A673 (cell line): ENCODE measurements around the gene NCR1. TPM values are rescaled to one million over a fixed set of nuclear protein-coding genes. Genes with fewer than 3 reads are reported as not detected.

ENCODE experiments used
- BruUV-seq: library from RNA; stranded (reverse); fragments of 400-500 nt; replicated peaks from 2 replicates; lab custom pipeline; 2021; lab: Mats Ljungman, UMichigan
- CTCF ChIA-PET: fragments of 300-600 bp; sonication (Branson Sonifier 250); formaldehyde crosslinking; loops from one replicate; lab custom pipeline; 2022; ENCODE audit warnings: antibody characterized with exemption; lab: Charles Lee
- POLR2A ChIA-PET: fragments of 300-600 bp; sonication (Branson Sonifier 250); formaldehyde crosslinking; loops from one replicate; lab custom pipeline; 2022; ENCODE audit warnings: antibody characterized with exemption; ENCODE audit not compliant: low non-redundant PET; lab: Charles Lee
- DNase-seq: peaks from one replicate; pipeline ENCODE4 v3.0.0-alpha.2; 2015; ENCODE audit warnings: low spot score
- H3K27ac ChIP-seq: fragments of 200-600 bp; sonication (generic); 2 replicates; pipeline ENCODE4 v1.5.1; 2016; ENCODE audit warnings: mixed run types, low read depth, mild to moderate bottlenecking, mixed read lengths, antibody characterized with exemption, low read length; ENCODE audit not compliant: poor library complexity, severe bottlenecking
- H3K27me3 ChIP-seq: fragments of 200-600 bp; sonication (generic); replicated peaks from 2 replicates; pipeline ENCODE4 v1.6.1; 2017; ENCODE audit warnings: mixed run types, low read depth, mild to moderate bottlenecking, mixed read lengths, antibody characterized with exemption, low read length; ENCODE audit not compliant: insufficient read depth, poor library complexity
- H3K36me3 ChIP-seq: fragments of 200-600 bp; sonication (generic); 2 replicates; pipeline ENCODE4 v1.6.1; 2016; ENCODE audit warnings: mixed run types, mild to moderate bottlenecking, mixed read lengths, antibody characterized with exemption, low read length; ENCODE audit not compliant: insufficient read depth, poor library complexity, severe bottlenecking
- H3K4me1 ChIP-seq: fragments of 200-600 bp; sonication (generic); 2 replicates; pipeline ENCODE4 v1.6.1; 2017; ENCODE audit warnings: mixed run types, mild to moderate bottlenecking, mixed read lengths, antibody characterized with exemption, low read length; ENCODE audit not compliant: insufficient read depth, poor library complexity, severe bottlenecking
- H3K4me3 ChIP-seq: fragments of 200-600 bp; sonication (generic); 2 replicates; pipeline ENCODE4 v1.5.1; 2016; ENCODE audit warnings: low read depth, mixed run types, mild to moderate bottlenecking, mixed read lengths, low read length; ENCODE audit not compliant: poor library complexity, severe bottlenecking
- H3K9me3 ChIP-seq: fragments of 200-600 bp; sonication (generic); 2 replicates; pipeline ENCODE4 v1.6.1; 2016; ENCODE audit warnings: mixed run types, low read depth, mild to moderate bottlenecking, mixed read lengths, antibody characterized with exemption, low read length; ENCODE audit not compliant: poor library complexity, severe bottlenecking
- EZH2 ChIP-seq: fragments of 200-600 bp; sonication (generic); IDR thresholded peaks from 2 replicates; pipeline ENCODE4 v1.6.1; 2017; ENCODE audit warnings: borderline replicate concordance, low read depth, mild to moderate bottlenecking, mixed read lengths, antibody characterized with exemption, low read length; ENCODE audit not compliant: poor library complexity, severe bottlenecking
- intact Hi-C: fragments of 100-400 bp; cut with micrococcal nuclease; formaldehyde crosslinking; loops from one replicate; pipeline ENCODE4 v1.10.0; 2022; ENCODE audit not compliant: unreplicated experiment
- total RNA-seq: library from RNA; stranded (reverse); gene quantifications from 2 replicates; pipeline ENCODE4 v1.2.3, GENCODE V29; 2021
- TF ChIP-seq, protein P1 (sequence below): fragments of 300-800, 200-600 bp; sonication (generic); conservative IDR thresholded peaks from 2 replicates; pipeline ENCODE4 v1.5.1; 2017; ENCODE audit warnings: low read depth, mild to moderate bottlenecking, antibody characterized with exemption, low read length, moderate library complexity, mixed read lengths

Gene NCR1
- total RNA-seq, 1 experiment from 2014 or later = not detected

- no peak for DNase-seq
- Histone ChIP-seq H3K4me3 (no peak overlapping the region), H3K4me1 (no peaks in the 10 kb centered on the region), H3K27ac (no peak overlapping the region), H3K36me3 (no peaks in the 10 kb centered on the region), H3K27me3 (peaks cover 5% of the 10 kb centered on the region), H3K9me3 (peaks cover 3% of the 10 kb centered on the region)
- BruUV-seq = no TSS peak
- ChIA-PET CTCF (no interaction called here), POLR2A (no interaction called here)
- intact Hi-C loops = loop anchor here (5.0 kb wide), 1 partner anchor 41 kb away; no protein-coding TSS in a partner anchor
- no peak for TF ChIP-seq EZH2
- TF ChIP-seq, protein P1, sequence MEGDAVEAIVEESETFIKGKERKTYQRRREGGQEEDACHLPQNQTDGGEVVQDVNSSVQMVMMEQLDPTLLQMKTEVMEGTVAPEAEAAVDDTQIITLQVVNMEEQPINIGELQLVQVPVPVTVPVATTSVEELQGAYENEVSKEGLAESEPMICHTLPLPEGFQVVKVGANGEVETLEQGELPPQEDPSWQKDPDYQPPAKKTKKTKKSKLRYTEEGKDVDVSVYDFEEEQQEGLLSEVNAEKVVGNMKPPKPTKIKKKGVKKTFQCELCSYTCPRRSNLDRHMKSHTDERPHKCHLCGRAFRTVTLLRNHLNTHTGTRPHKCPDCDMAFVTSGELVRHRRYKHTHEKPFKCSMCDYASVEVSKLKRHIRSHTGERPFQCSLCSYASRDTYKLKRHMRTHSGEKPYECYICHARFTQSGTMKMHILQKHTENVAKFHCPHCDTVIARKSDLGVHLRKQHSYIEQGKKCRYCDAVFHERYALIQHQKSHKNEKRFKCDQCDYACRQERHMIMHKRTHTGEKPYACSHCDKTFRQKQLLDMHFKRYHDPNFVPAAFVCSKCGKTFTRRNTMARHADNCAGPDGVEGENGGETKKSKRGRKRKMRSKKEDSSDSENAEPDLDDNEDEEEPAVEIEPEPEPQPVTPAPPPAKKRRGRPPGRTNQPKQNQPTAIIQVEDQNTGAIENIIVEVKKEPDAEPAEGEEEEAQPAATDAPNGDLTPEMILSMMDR = no peak
These were observed 17.3 kb downstream of the NCR1 start for GRCh38 chr19:54923276-54923675.

- CTCF ChIA-PET = no interaction called here
- H3K27me3 ChIP-seq = no peaks in the 10 kb centered on the region
- BruUV-seq = no TSS peak
- no peaks in the 10 kb centered on the region for H3K4me1 ChIP-seq
- POLR2A ChIA-PET = interaction anchor here (0.6 kb wide), 1 partner anchor 528 kb away, joined by 3 read pairs; no protein-coding TSS in a partner anchor
- no peak overlapping the region for H3K27ac ChIP-seq
- H3K36me3 ChIP-seq = no peaks in the 10 kb centered on the region
- H3K9me3 ChIP-seq = peaks cover 9% of the 10 kb centered on the region
- peak; percentile 22 for DNase-seq
- intact Hi-C loops = no loop called here
- no peak overlapping the region for H3K4me3 ChIP-seq
- TF ChIP-seq EZH2 = no peak
- TF ChIP-seq, protein P1 = no peak
These were observed 22.4 kb downstream of the NCR1 start for GRCh38 chr19:54928299-54928698.

- Histone ChIP-seq H3K27ac (no peak overlapping the region), H3K4me3 (no peak overlapping the region), H3K27me3 (peaks cover 18% of the 10 kb centered on the region), H3K9me3 (no peaks in the 10 kb centered on the region), H3K4me1 (no peaks in the 10 kb centered on the region), H3K36me3 (no peaks in the 10 kb centered on the region)
- TF ChIP-seq EZH2 = no peak
- TF ChIP-seq, protein P1 = no peak
- intact Hi-C loops = no loop called here
- no peak for DNase-seq
- ChIA-PET POLR2A (no interaction called here), CTCF (no interaction called here)
- no TSS peak for BruUV-seq
These were observed 32.0 kb downstream of the NCR1 start for GRCh38 chr19:54937926-54938325.
